Central memory CD4-positive, alpha-beta T cell (primary cell): ENCODE measurements around the gene RHO.
"Not testable (repeated sequence)": the region's sequence is repeated elsewhere in the genome, so short reads cannot be mapped to it uniquely, and the experiment has no call there.

Experiments used
- DNase-seq: peaks from one replicate; pipeline ENCODE4 v3.0.0; 2022
- total RNA-seq, 3 experiments: gene quantifications; one replicate each; lab custom pipeline; 2026; lab: John Stamatoyannopoulos, UW

RHO gene
- 0 reads per million in 3 experiments for total RNA-seq

DNA sequence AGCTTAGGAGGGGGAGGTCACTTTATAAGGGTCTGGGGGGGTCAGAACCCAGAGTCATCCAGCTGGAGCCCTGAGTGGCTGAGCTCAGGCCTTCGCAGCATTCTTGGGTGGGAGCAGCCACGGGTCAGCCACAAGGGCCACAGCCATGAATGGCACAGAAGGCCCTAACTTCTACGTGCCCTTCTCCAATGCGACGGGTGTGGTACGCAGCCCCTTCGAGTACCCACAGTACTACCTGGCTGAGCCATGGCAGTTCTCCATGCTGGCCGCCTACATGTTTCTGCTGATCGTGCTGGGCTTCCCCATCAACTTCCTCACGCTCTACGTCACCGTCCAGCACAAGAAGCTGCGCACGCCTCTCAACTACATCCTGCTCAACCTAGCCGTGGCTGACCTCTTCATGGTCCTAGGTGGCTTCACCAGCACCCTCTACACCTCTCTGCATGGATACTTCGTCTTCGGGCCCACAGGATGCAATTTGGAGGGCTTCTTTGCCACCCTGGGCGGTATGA, at the start of gene RHO:
Gene RHO, plus strand, starts transcription at position 51 of the 512 bp plus-strand sequence. Its CDS starts 95 bp downstream, at position 146.
- DNase-seq = no peak

DNA sequence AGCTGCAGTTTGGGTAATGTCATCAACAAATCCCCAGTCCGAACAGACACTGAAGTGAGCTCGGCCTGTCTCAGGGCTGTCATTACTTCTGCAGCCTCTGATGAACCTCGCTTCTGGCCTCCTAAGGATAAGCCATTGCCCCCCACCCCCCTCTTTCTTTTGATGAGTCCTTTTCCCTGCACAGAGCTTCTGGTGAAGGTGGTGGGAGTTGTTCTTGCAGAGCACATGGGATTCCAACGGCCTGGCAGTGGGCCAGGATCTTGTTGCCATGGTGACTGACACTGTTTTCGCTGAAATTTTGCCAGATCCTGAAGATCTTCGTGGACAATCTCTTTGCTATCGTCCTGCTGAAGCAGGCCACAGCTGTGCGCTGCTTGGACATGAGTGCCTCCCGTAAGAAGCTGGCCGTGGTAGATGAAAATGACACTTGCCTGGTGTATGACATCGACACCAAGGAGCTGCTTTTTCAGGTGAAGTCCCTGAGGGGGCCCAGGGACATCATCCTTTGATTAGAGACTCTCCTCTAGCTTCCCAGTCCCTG, 47.1 kb upstream of the RHO start:
- DNase-seq = not testable (repeated sequence)

DNA sequence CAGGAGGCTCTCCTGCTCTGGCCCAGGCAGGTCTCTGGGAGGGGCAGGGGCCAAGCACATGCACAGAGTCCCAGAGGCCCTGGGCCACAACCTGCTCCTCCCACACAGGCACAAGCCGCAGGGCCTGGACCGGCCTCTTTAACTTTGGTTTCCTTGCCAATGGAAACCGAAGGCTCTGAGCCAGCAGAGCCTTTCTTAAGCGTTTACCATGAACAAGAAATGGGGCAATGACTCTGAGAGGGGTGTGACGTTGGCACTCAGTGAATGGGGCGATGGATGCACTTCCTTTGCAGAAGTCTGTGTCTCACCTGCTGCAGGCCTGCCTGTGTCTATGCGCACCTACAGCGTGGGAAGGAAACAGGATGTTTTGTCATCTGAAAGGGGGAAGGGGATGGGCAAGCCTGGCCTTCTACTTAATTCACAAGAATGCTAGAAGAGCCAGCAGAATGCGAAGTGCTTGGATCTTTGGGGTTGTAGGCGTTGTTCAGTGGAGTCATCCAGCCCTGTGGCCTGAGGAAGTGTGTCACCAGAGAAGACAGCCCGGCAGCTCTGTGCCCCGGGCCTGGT, 46.6 kb upstream of the RHO start:
- DNase-seq = peak; percentile 81

DNA sequence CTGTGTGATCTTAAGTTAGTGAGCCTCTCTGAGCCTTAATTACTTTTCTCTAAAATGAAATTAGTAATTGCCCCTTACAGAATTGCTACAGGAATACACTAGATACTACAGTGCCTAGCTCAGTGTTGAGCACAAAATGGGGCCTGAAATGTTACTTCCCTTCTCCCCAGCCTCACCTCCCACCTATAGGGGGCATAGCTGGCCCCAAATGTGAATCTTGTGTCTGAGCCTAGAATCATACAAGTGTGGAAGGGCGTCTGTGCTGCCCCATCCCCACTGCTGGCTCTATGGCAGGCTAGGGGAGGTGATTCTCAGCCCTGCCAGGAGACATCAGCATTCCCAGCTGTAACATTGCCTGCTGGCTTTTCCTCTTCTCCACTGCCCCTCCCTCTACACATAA, 45.7 kb upstream of the RHO start:
- DNase-seq = no peak

DNA sequence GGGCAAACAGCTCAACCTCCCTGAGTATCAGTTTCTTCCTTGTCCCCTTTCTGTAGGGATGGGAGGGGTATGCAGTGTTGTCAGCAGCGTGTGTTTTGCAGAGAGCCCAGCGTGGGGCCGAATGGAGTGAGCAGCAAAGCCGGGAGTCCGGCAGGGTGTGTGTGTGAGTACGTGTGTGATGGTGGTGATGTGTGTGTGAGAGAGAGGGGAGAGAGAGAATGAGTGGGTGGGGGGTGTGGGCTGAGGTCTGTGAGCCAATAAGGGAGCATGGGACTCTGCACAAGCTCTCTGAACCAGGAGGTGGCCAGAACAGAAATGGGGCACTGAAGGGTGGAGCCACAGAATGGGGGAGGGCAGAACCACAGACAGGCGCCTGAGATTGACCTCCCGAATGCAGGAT, 44.6 kb upstream of the RHO start:
- no peak for DNase-seq

DNA sequence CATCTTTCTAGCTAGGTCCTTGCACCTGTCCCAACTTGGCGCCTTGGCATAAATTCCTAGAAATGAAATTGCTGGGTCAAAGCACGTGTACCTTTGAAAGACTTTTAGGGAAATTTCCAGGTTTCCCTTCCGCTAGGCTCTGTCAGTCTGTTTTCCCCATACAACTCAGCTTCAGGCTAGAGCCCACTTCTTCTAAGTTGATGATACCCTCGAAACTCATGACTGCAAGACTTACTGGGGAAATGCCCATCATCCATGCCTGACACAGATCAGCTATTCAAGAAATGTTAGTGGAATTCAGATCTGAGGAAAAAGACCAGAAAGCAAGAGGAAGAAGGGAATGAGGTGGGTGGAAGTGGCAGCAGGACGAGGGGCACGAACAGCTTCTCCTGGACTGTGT, 43.3 kb upstream of the RHO start:
- not testable (repeated sequence) for DNase-seq

DNA sequence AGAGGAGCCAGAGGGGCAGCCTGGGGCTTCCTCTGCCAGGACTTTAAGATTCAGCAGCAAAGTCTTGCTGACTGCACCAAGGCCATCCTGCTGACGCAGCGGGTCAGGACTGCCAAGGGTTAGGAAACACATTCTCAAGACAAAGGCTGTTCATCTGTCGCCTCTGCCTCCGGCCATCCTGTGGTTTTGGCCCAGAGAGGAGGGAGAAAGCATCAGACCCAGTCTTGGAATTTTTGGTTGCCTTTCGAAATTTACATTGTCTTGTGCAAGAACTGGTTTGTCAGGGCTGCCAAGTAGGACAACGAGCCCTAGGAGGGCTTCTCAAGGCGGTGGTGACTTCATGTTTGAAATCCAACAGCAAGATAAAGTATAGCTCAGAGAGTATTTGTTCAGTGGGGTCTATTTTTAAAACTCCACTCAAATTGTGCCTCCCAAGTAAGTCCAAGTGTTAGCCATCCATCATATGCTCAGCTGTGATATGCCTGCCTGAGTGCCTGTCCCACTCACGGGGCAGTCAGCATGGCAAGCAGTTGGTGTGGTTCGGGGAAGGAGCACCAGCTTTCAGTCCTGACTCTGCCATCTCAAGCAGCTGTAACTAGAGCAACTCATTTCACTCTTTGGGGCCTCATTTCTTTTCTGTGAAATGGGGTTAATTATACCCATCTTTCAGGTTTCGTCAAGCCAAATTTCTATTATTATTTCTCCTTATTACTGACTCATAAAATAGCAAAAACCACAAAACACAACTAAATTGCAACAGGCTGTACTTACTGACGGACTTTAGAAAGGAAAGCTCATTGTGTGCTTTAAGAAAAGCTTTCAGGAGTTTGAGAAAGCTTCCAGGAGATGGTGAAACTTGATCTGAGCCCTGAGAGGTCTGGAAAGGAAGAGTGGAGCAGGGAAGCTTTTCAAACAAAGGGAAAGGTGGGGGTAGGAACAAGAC, 42.4 kb upstream of the RHO start:
- no peak for DNase-seq

DNA sequence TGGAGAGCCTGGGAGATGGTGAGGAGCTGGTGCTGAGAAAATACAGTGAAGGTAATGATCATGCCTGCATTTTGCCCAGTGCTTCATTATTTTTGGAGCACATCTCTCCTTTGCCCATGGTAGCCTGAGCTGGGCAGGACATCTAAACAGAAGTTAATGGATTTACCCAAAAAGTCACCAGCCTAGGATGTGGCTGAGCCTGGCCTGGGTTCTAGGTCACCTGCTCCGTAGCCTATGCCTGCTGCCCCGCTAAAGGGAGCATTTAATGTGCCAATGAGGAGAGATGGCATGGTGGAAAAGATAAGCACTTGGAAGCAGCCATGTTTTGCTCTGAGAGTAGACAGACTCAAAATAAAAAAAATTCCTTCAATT, 41.8 kb upstream of the RHO start:
- no peak for DNase-seq

DNA sequence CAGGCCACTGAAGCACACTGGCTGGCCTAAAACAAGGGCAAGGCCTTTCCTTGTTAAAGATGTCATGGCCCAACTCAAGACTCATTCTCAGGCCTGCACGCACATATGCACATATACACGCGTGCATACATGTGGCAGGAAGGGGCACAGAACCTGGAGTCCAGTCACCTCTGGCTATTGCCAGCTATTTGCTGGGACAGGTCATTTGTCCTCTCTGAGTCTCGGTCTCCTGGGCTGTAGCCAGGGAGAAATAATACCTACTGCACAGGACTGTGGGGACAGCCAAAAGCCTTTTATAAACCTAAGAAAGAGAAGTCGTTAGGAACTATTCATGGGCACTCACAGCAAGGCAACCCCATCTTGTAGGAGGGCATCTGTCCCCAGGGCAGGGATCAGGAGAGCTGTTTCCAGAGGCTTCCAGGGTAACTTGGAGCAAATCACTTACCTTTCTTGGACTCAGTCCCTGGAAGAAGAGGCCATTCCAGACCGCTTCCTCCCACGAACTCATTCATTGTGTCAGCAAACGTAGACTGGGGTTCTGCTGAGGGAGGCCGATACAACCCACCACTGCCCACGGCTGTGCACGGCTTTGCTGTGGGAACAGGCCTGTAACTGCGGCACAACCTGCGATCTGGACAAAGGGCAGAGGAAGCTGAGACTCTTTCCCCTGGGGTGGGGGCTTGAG, 41.1 kb upstream of the RHO start:
- DNase-seq = no peak

DNA sequence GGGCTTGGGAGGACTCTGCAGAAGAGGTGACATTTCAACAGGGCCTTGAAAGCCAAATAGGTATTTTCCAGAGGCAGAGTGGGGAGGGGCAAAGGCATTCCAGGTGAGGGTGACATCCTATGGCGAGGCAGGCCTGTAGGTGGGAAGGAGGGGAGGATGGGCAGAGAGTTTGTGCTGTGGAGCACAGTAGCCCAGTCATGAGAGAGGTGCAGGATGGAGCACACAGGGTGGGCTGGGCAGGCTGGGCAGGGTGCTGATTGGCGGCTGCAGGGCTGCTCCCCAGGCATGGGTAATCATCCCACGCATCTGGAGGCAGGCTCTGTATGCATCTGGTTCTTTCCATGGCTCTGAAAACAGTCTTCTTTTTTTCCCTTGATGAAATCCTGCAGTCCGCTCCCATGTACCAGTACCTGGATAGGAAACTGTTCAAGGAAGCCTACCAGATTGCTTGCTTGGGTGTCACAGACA, 40.5 kb upstream of the RHO start:
- not testable (repeated sequence) for DNase-seq

DNA sequence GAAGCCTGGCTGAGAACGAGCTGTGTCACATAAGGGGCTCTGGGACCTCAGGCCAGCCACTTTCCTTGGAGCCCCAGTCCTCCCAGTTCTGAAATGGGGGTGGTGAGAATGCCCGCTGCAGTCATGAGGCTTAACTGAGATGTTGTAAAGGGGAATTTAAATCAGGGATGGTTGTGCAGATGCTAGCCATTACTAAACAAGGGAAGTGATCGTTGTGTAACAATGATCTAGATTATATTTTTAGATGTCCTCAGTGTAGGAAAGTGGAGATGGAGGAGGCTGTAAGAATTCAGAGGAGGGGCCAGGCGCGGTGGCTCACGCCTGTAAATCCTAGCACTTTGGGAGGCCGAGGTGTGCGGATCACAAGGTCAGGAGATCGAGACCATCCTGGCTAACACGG, 39.2 kb upstream of the RHO start:
- not testable (repeated sequence) for DNase-seq

DNA sequence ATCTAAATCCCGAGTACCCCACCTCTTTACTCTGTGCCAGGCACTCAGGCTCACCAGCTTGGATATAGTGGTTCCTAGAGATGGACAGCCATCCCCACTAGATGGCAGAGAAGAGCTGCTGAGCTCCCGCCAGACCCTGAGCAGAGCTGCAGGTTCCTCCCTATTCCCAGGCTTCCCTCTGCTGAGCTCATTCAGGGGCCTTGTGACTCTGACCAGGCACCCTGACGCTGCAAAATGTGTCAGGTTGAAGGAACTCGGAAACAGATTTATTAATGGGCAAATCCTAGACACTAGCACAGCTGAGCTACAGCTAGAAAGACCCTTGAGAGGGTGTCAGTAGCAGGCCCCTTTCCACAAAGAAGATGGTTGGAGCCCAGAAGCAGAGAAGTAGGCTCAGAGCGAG, 38.2 kb upstream of the RHO start:
- peak; percentile 39 for DNase-seq

DNA sequence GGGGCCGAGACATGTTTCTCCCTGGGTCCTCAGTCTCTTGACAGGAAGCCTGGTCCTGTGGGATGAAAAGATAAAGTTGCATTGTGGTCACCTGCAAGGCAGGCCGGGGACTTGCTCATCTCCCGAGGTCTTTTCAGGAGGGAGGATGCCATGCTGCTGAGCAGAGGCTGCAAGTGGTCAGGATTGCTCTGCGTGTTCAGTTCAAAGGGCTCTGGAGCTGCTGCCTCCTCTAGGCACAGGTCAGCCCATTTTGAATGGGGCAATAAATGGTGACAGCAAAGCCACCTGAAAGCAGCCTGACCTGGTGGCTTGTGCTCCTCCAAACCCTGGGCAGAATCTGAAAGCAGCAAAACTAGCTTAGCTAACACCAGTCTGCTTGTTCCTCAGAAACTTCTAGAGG, 37.4 kb upstream of the RHO start:
- not testable (repeated sequence) for DNase-seq

DNA sequence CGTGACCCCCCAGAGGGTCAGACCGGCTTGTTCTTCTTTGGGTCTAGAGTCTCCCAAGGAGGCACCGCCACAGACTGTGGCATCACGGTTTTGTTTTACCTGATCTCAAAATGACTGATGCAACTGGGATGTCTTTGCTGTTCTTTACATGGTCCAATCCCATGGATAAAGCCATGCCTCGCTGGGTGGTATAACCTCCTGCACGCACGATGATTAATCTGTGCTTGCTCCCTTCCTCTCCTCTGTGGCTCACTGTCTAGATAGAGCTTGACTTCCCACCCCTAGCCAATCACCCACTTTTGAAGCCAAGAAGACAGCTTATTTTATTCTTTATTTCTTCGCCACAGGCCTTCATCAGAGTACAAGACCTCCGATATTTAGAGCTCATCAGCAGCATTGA, 36.6 kb upstream of the RHO start:
- no peak for DNase-seq

DNA sequence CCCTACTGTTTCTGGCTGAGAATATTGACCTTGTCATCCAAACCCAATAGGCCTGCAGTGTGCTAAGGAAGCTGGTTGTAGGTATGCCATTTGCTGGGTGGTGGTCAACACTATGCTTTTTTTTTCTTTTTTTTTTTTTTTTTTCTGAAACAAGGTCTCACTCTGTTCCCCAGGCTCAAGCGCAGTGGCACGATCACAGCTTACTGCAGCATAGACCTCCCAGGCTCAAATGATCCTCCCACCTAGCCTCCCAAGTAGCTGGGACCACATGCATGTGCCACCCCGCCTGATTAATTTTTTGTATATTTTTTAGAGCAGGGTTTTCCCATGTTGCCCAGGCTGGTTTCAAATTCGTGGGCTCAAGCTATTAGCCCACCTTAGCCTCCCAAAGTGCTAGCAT, 35.7 kb upstream of the RHO start:
- DNase-seq = no peak

DNA sequence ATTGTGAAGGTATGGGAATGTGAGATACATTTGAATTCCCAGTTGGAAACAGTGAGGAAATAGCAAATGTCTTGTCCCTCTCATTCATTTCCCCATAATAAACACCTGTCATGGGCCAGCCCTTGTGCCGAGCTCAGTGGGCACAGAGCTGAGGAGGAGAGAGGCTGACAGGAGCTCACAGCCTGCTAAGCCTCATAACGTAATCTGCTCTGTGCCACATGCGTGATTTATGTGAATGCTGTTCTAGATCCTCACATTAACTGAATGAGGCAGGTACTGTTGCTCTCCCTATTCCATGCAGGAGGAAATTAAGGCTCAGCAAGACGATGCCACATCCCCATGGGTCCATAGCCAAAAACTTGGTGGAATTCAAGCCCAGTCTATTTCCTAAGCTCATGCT, 35.2 kb upstream of the RHO start:
- no peak for DNase-seq

DNA sequence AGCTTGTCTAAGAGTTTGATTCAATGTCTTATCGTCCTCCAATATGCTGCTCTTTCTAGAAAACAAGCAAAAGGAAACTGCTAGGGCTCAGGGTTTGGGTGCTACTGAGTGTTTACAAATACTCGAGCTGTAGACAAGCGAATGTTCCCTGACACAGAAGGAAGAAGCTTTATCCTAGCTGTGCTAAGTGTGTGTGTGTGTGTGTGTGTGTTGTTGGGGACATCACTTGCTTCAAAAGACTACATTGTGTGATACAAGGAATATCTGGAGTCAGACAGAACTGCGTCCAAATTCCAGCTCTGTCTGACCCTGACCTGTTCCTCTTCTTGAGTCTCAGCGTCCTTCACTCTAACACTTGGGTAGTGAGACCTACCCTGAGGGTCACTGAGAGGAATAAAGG, 33.9 kb upstream of the RHO start:
- DNase-seq = not testable (repeated sequence)

DNA sequence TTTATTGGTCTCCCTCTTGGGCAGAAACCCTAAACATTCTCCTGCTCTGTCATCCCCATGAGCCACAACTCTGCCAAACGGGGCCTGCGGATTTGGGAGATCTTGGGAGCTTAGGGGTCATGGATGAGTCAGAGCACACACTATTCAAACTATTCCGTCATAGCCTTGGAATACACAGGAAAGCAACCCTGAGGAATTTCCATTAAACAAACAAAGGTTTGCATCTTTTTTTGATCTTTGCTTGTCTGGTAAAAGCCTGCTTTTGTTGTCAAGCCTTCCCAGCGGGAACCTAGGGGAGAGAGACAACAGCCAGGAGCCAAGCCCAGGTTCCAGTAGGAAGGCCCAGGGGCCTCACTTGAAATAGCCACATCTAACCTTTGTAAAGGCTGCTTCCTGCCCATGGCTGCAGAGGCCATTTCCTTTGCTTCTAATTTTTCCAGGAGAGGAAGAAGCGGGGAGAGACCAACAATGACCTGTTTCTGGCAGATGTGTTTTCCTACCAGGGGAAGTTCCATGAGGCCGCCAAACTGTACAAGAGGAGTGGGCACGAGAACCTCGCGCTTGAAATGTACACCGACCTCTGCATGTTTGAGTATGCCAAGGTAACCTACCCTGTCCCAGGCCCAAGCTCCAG, 33.3 kb upstream of the RHO start:
- not testable (repeated sequence) for DNase-seq

DNA sequence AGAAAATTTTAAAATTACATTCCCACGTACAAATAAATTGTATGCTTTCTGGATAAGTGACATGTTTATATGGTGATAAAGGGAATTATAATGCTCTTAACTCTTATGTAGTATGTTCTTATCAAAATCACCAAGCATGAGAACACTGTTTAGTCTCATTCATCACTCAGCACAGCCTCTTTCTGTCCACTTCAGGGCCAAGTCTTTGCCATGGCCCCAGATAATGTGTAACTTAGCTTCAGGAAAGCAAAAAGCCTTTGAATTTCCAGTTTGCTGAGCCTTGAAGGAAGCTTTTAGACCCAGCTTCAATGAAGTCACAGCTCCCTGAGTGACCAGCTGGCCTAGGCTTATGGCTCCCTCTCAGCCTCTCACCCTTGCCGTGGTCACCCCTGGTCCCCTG, 30.6 kb upstream of the RHO start:
- DNase-seq = not testable (repeated sequence)

DNA sequence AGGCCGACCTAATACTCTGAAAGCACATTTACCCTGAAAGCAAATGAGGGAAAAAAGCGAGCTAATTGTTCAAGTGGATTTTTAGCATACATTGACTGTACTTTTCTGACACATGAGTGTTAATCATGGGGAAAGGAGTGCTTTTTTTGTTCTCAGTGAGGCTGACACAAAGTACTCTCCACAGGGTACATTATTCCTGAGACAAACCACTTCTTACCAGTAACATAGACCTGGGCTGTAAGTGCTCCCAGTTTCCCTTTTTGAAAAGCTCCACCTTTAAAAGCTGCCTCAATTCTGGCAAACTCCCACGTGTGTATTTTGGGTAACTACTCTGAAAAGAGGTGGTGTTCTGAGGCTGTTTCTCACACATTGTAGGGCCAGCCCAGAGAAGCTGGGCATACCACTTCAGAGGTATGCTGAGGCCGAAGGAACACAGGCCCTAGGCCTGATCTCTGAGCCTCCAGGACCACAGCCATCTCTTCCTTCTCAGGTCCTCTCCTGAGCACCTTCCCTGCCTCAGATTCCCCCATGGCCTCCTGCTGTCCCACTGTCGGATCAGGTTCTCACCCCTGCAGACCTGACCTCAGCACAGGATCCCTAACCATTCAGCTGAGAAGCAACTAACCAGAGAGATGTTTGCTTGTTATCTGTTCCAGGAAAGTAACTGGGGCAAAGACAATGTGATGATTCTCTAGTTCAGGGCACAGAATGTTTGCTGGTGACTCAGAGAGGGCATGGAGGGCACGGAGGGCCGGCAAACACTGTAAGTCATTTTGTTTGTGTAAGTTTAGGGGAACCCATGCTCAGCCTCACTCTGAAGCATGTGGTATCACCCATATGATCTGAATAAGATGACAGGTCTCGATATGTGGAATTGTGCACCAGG, 29.6 kb upstream of the RHO start:
- DNase-seq = not testable (repeated sequence)

DNA sequence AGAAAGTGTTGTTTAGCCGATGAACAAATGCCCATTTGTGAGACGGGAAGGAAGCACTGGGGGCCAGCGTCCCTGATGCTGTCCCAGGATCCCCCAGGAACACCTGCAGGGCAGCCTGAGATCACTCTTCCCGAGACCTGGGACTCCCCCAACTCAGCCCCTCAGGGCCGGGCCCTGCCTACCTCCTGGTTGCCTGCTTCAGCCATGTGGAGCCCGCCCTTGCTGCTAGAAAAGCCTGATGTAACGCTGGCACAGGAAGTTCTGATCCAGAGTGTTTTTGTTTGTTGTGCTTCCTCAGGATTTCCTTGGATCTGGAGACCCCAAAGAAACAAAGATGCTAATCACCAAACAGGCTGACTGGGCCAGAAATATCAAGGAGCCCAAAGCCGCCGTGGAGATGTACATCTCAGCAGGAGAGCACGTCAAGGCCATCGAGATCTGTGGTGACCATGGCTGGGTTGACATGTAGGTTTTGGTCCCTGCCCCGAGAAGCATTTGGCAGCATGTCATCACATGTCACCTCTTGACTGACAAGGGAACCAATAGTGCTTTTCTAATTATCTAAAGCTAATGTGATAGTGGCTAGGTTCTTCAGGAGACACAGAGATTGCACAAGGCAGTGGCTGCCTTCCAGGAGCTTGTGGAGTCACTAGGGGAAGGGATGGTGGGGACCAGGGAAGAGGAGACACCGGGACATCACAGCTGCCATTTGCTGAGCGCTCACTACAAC, 28.7 kb upstream of the RHO start:
- DNase-seq = not testable (repeated sequence)
